ENCODE measurements around the gene NMT1. TPM values are rescaled to one million over a fixed set of nuclear protein-coding genes. Genes with fewer than 3 reads are reported as not detected.

The NMT1 gene
- total RNA-seq, 1 donor from 2014 or later = 101 TPM

- H4K20me1 ChIP-seq (ENCODE audit: low read depth) = peaks cover 31% of the 10 kb centered on the region
Measured at GRCh38 chr17:45150911-45151809, 90.0 kb downstream of the NMT1 start.

GRCh38 chr17:45155029-45155428 lies 93.9 kb downstream of the NMT1 start:
- no peak overlapping the region for H2AFZ ChIP-seq (replicated peaks)
- no peak overlapping the region for H3K9ac ChIP-seq
- Mint-ChIP-seq H3K27me3 (ENCODE audit: insufficient read depth, low read depth) (no peaks in the 10 kb centered on the region), H3K9me3 (no peaks in the 10 kb centered on the region), H3K4me1 (peaks cover 43% of the 10 kb centered on the region), H3K27ac (no peak overlapping the region), H3K4me3 (no peak overlapping the region), H3K36me3 (peaks cover 8% of the 10 kb centered on the region)
- H3K36me3 ChIP-seq = no peaks in the 10 kb centered on the region
- H3K4me2 ChIP-seq = no peak overlapping the region
- no peak for DNase-seq (ENCODE audit: low spot score)
- TF ChIP-seq EZH2phosphoT487 (IDR thresholded peaks at IDR 0.05) (no peak), EZH2 (IDR thresholded peaks at IDR 0.05) (no peak), CTCF (IDR thresholded peaks at IDR 0.05) (no peak)
- H4K20me1 ChIP-seq (ENCODE audit: low read depth) = peaks cover 19% of the 10 kb centered on the region
- H3K4me3 ChIP-seq = no peak overlapping the region
- no peaks in the 10 kb centered on the region for H3K9me3 ChIP-seq (ENCODE audit: low read depth)
- no peaks in the 10 kb centered on the region for H3K27me3 ChIP-seq
- H3K4me1 ChIP-seq = peaks cover 18% of the 10 kb centered on the region
- peaks cover 55% of the 10 kb centered on the region for H3K79me2 ChIP-seq (ENCODE audit: low read depth)
- H3F3A ChIP-seq (ENCODE audit: low read depth) = peaks cover 33% of the 10 kb centered on the region
- H3K27ac ChIP-seq = peak overlapping the region; percentile 54

More at GRCh38 chr17:45150911-45151809, 90.0 kb downstream of the NMT1 start:
- H3K36me3 ChIP-seq = no peaks in the 10 kb centered on the region
- no peak for DNase-seq (ENCODE audit: low spot score)
- no peak overlapping the region for H3K27ac ChIP-seq
- TF ChIP-seq EZH2 (IDR thresholded peaks at IDR 0.05) (no peak), EZH2phosphoT487 (IDR thresholded peaks at IDR 0.05) (no peak), CTCF (IDR thresholded peaks at IDR 0.05) (no peak)
- Mint-ChIP-seq H3K27ac (no peak overlapping the region), H3K4me1 (peaks cover 40% of the 10 kb centered on the region), H3K36me3 (peaks cover under 1% of the 10 kb centered on the region), H3K4me3 (peak overlapping the region; percentile 94), H3K9me3 (no peaks in the 10 kb centered on the region), H3K27me3 (ENCODE audit: insufficient read depth, low read depth) (peaks cover 4% of the 10 kb centered on the region)
- H2AFZ ChIP-seq (replicated peaks) = no peak overlapping the region
- no peaks in the 10 kb centered on the region for H3K27me3 ChIP-seq
- peaks cover 21% of the 10 kb centered on the region for H3K4me1 ChIP-seq
- H3K9me3 ChIP-seq (ENCODE audit: low read depth) = no peaks in the 10 kb centered on the region
- H3F3A ChIP-seq (ENCODE audit: low read depth) = peaks cover 53% of the 10 kb centered on the region
- H3K4me2 ChIP-seq = peak overlapping the region; percentile 81
- H3K79me2 ChIP-seq (ENCODE audit: low read depth) = peaks cover 49% of the 10 kb centered on the region
- peak overlapping the region; percentile 5 for H3K9ac ChIP-seq
- H3K4me3 ChIP-seq = peak overlapping the region; percentile 85

- Histone ChIP-seq H3K9me3 (ENCODE audit: low read depth) (no peaks in the 10 kb centered on the region), H3K27me3 (no peaks in the 10 kb centered on the region), H3K36me3 (no peaks in the 10 kb centered on the region), H3K79me2 (ENCODE audit: low read depth) (peaks cover 55% of the 10 kb centered on the region), H3K4me2 (no peak overlapping the region), H3F3A (ENCODE audit: low read depth) (peaks cover 38% of the 10 kb centered on the region), H3K9ac (no peak overlapping the region), H4K20me1 (ENCODE audit: low read depth) (peaks cover 14% of the 10 kb centered on the region), H3K4me3 (no peak overlapping the region), H3K4me1 (peaks cover 19% of the 10 kb centered on the region), H3K27ac (peak overlapping the region; percentile 54), H2AFZ (replicated peaks) (no peak overlapping the region)
- DNase-seq (ENCODE audit: low spot score) = no peak
- Mint-ChIP-seq H3K27me3 (ENCODE audit: insufficient read depth, low read depth) (no peaks in the 10 kb centered on the region), H3K27ac (peak overlapping the region; percentile 76), H3K4me1 (peaks cover 45% of the 10 kb centered on the region), H3K36me3 (peaks cover 8% of the 10 kb centered on the region), H3K4me3 (no peak overlapping the region), H3K9me3 (no peaks in the 10 kb centered on the region)
- TF ChIP-seq CTCF (IDR thresholded peaks at IDR 0.05) = no peak
- no peak for TF ChIP-seq EZH2phosphoT487 (IDR thresholded peaks at IDR 0.05)
- TF ChIP-seq EZH2 (IDR thresholded peaks at IDR 0.05) = no peak
Measured at GRCh38 chr17:45155483-45155882, 94.4 kb downstream of the NMT1 start.

Measured in neural progenitor cell (in vitro differentiated cells).